ENCODE data around the gene IL37. TPM values are rescaled to one million over a fixed set of nuclear protein-coding genes. Genes with fewer than 3 reads are reported as not detected.

IL37 gene
- total and polyA plus RNA-seq, 2 experiments from 2014 or later, result not detected

GRCh38 chr2:112942654-112943002, 31.7 kb downstream of the IL37 start:
- no peaks in the 10 kb centered on the region for H3K27me3 ChIP-seq
- no peaks in the 10 kb centered on the region for H3K9me2 ChIP-seq (replicated peaks; ENCODE audit: insufficient read depth)
- DNase-seq (ENCODE audit: low spot score), result peak; percentile 40
- H3K4me1 ChIP-seq (ENCODE audit: insufficient read depth), result peaks cover 15% of the 10 kb centered on the region
- no peak overlapping the region for H3K4me2 ChIP-seq
- WGBS (ENCODE audit: low lambda C conversion rate, missing lambda C conversion rate), result 51% methylated on average over 2 of the region's 2 CpGs
- H3K79me2 ChIP-seq, result no peaks in the 10 kb centered on the region
- H3K4me3 ChIP-seq, result no peak overlapping the region
- no peaks in the 10 kb centered on the region for H3K9me3 ChIP-seq (ENCODE audit: low read depth)
- no peaks in the 10 kb centered on the region for H3K36me3 ChIP-seq (replicated peaks; ENCODE audit: insufficient read depth, low read depth)
- H2AFZ ChIP-seq, result no peak overlapping the region
- no peak overlapping the region for H3K27ac ChIP-seq
- TF ChIP-seq EZH2phosphoT487 (IDR thresholded peaks at IDR 0.05; ENCODE audit: low read depth, severe bottlenecking, unreplicated experiment), result no peak
- peak; percentile 12 for TF ChIP-seq CTCF (IDR thresholded peaks at IDR 0.05; ENCODE audit: poor library complexity)
- H4K20me1 ChIP-seq (ENCODE audit: insufficient read depth, poor library complexity, severe bottlenecking), result no peaks in the 10 kb centered on the region

GRCh38 chr2:112944971-112945370, 34.0 kb downstream of the IL37 start:
- no peaks in the 10 kb centered on the region for H3K36me3 ChIP-seq (replicated peaks; ENCODE audit: insufficient read depth, low read depth)
- H3K79me2 ChIP-seq, result no peaks in the 10 kb centered on the region
- peaks cover 23% of the 10 kb centered on the region for H3K4me1 ChIP-seq (ENCODE audit: insufficient read depth)
- no peak overlapping the region for H3K4me3 ChIP-seq
- H2AFZ ChIP-seq, result no peak overlapping the region
- no peaks in the 10 kb centered on the region for H3K9me3 ChIP-seq (ENCODE audit: low read depth)
- 100% methylated on average over 1 of the region's 1 CpG for WGBS (ENCODE audit: low lambda C conversion rate, missing lambda C conversion rate)
- no peaks in the 10 kb centered on the region for H4K20me1 ChIP-seq (ENCODE audit: insufficient read depth, poor library complexity, severe bottlenecking)
- H3K4me2 ChIP-seq, result no peak overlapping the region
- TF ChIP-seq EZH2 (IDR thresholded peaks at IDR 0.05; ENCODE audit: borderline replicate concordance) (no peak), EZH2phosphoT487 (IDR thresholded peaks at IDR 0.05; ENCODE audit: low read depth, severe bottlenecking, unreplicated experiment) (no peak), CTCF (IDR thresholded peaks at IDR 0.05; ENCODE audit: poor library complexity) (no peak)
- no peaks in the 10 kb centered on the region for H3K9me2 ChIP-seq (replicated peaks; ENCODE audit: insufficient read depth)
- no peak overlapping the region for H3K27ac ChIP-seq
- no peaks in the 10 kb centered on the region for H3K27me3 ChIP-seq
- DNase-seq (ENCODE audit: low spot score), result no peak

- peaks cover 23% of the 10 kb centered on the region for H3K4me1 ChIP-seq (ENCODE audit: insufficient read depth)
- H3K9me2 ChIP-seq (replicated peaks; ENCODE audit: insufficient read depth), result no peaks in the 10 kb centered on the region
- H4K20me1 ChIP-seq (ENCODE audit: insufficient read depth, poor library complexity, severe bottlenecking), result no peaks in the 10 kb centered on the region
- no peak for TF ChIP-seq EZH2 (IDR thresholded peaks at IDR 0.05; ENCODE audit: borderline replicate concordance)
- no peak for TF ChIP-seq CTCF (IDR thresholded peaks at IDR 0.05; ENCODE audit: poor library complexity)
- TF ChIP-seq EZH2phosphoT487 (IDR thresholded peaks at IDR 0.05; ENCODE audit: low read depth, severe bottlenecking, unreplicated experiment), result no peak
- peak overlapping the region; percentile 59 for H3K4me2 ChIP-seq
- no peak overlapping the region for H2AFZ ChIP-seq
- H3K4me3 ChIP-seq, result no peak overlapping the region
- DNase-seq (ENCODE audit: low spot score), result no peak
- H3K27me3 ChIP-seq, result no peaks in the 10 kb centered on the region
- H3K27ac ChIP-seq, result peak overlapping the region; percentile 75
- H3K79me2 ChIP-seq, result no peaks in the 10 kb centered on the region
- H3K36me3 ChIP-seq (replicated peaks; ENCODE audit: insufficient read depth, low read depth), result no peaks in the 10 kb centered on the region
- WGBS (ENCODE audit: low lambda C conversion rate, missing lambda C conversion rate), result 72% methylated on average over 2 of the region's 2 CpGs
- no peaks in the 10 kb centered on the region for H3K9me3 ChIP-seq (ENCODE audit: low read depth)
Measured at GRCh38 chr2:112946086-112946485, 35.1 kb downstream of the IL37 start.

GRCh38 chr2:112947374-112947773, 36.4 kb downstream of the IL37 start:
- Histone ChIP-seq H4K20me1 (ENCODE audit: insufficient read depth, poor library complexity, severe bottlenecking) (no peaks in the 10 kb centered on the region), H3K4me1 (ENCODE audit: insufficient read depth) (peaks cover 23% of the 10 kb centered on the region), H3K27me3 (no peaks in the 10 kb centered on the region), H3K4me2 (peak overlapping the region; percentile 59), H3K79me2 (no peaks in the 10 kb centered on the region), H2AFZ (peak overlapping the region; percentile 22), H3K9me3 (ENCODE audit: low read depth) (no peaks in the 10 kb centered on the region), H3K27ac (peak overlapping the region; percentile 75), H3K4me3 (no peak overlapping the region), H3K36me3 (replicated peaks; ENCODE audit: insufficient read depth, low read depth) (no peaks in the 10 kb centered on the region), H3K9me2 (replicated peaks; ENCODE audit: insufficient read depth) (no peaks in the 10 kb centered on the region)
- 5% methylated on average over 2 of the region's 2 CpGs for WGBS (ENCODE audit: low lambda C conversion rate, missing lambda C conversion rate)
- TF ChIP-seq EZH2 (IDR thresholded peaks at IDR 0.05; ENCODE audit: borderline replicate concordance) (no peak), EZH2phosphoT487 (IDR thresholded peaks at IDR 0.05; ENCODE audit: low read depth, severe bottlenecking, unreplicated experiment) (no peak), CTCF (IDR thresholded peaks at IDR 0.05; ENCODE audit: poor library complexity) (no peak)
- DNase-seq (ENCODE audit: low spot score), result peak; percentile 62
